HG02759 (cell line): ENCODE data around the gene NPM3.

Experiments used
- ATAC-seq: cut with Tn5 transposase; IDR thresholded peaks from one replicate; pipeline ENCODE4 v1.9.1; 2021; ENCODE audit warnings: mild to moderate bottlenecking, moderate library complexity; ENCODE audit not compliant: unreplicated experiment

The NPM3 gene

GRCh38 chr10:101782811-101783735, at the start of gene NPM3:
Gene NPM3 (minus strand): TSS chr10:101783446. CDS start chr10:101783390, 56 bp downstream.
- ATAC-seq = peak; percentile 66

GRCh38 chr10:101832325-101832771, 49.1 kb upstream of the NPM3 start:
- no peak for ATAC-seq

GRCh38 chr10:101831169-101831811, 48.0 kb upstream of the NPM3 start:
- no peak for ATAC-seq

GRCh38 chr10:101830322-101831168, 47.3 kb upstream of the NPM3 start:
- peak; percentile 62 for ATAC-seq

GRCh38 chr10:101829561-101830315, 46.5 kb upstream of the NPM3 start:
- ATAC-seq = peak; percentile 30

GRCh38 chr10:101828766-101829551, 45.7 kb upstream of the NPM3 start:
- ATAC-seq = no peak

- no peak for ATAC-seq
Measured at GRCh38 chr10:101827919-101828600, 44.8 kb upstream of the NPM3 start.

- no peak for ATAC-seq
Measured at GRCh38 chr10:101826852-101827434, 43.7 kb upstream of the NPM3 start.

- ATAC-seq = no peak
Measured at GRCh38 chr10:101824736-101825135, 41.5 kb upstream of the NPM3 start.

- peak; percentile 15 for ATAC-seq
Measured at GRCh38 chr10:101818872-101819633, 35.8 kb upstream of the NPM3 start.

- peak; percentile 84 for ATAC-seq
Measured at GRCh38 chr10:101818119-101818871, 35.0 kb upstream of the NPM3 start, which contains the start of gene OGA. Gene OGA (minus strand): TSS chr10:101818444. CDS start chr10:101818022, 422 bp downstream.

GRCh38 chr10:101817337-101818118, 34.3 kb upstream of the NPM3 start:
- peak; percentile 1 for ATAC-seq

GRCh38 chr10:101816913-101817336, 33.7 kb upstream of the NPM3 start:
- ATAC-seq = no peak

- no peak for ATAC-seq
Measured at GRCh38 chr10:101816376-101816775, 33.1 kb upstream of the NPM3 start.

- ATAC-seq = peak; percentile 26
Measured at GRCh38 chr10:101814466-101815071, 31.3 kb upstream of the NPM3 start.

- ATAC-seq = no peak
Measured at GRCh38 chr10:101812606-101813005, 29.4 kb upstream of the NPM3 start.
